Measurements from ENCODE around the gene ST14. TPM values are rescaled to one million over a fixed set of nuclear protein-coding genes. Genes with fewer than 3 reads are reported as not detected.

Gene ST14
- total RNA-seq, 1 donor from 2014 or later: 1.4 TPM

- Histone ChIP-seq H3K79me2 (ENCODE audit: low read depth) (no peaks in the 10 kb centered on the region), H3K9me3 (ENCODE audit: low read depth) (no peaks in the 10 kb centered on the region), H3K27me3 (peaks cover 55% of the 10 kb centered on the region), H3K9ac (no peak overlapping the region), H3F3A (ENCODE audit: low read depth) (peaks cover 9% of the 10 kb centered on the region), H3K36me3 (no peaks in the 10 kb centered on the region), H3K4me1 (peaks cover 14% of the 10 kb centered on the region), H3K27ac (no peak overlapping the region), H2AFZ (replicated peaks) (no peak overlapping the region), H3K4me2 (no peak overlapping the region), H4K20me1 (ENCODE audit: low read depth) (no peaks in the 10 kb centered on the region), H3K4me3 (no peak overlapping the region)
- Mint-ChIP-seq H3K36me3 (peaks cover 1% of the 10 kb centered on the region), H3K9me3 (no peaks in the 10 kb centered on the region), H3K4me1 (peaks cover 10% of the 10 kb centered on the region), H3K27me3 (ENCODE audit: insufficient read depth, low read depth) (peaks cover 33% of the 10 kb centered on the region), H3K27ac (no peak overlapping the region), H3K4me3 (no peak overlapping the region)
- TF ChIP-seq CTCF (IDR thresholded peaks at IDR 0.05) (no peak), EZH2 (IDR thresholded peaks at IDR 0.05) (no peak), EZH2phosphoT487 (IDR thresholded peaks at IDR 0.05) (no peak)
- DNase-seq (ENCODE audit: low spot score): no peak
Measured at GRCh38 chr11:130157101-130157500, 2.5 kb upstream of the ST14 start.

GRCh38 chr11:130157840-130158239 lies 1.7 kb upstream of the ST14 start:
- Histone ChIP-seq H3K27ac (no peak overlapping the region), H3K4me2 (no peak overlapping the region), H3K27me3 (peaks cover 63% of the 10 kb centered on the region), H4K20me1 (ENCODE audit: low read depth) (no peaks in the 10 kb centered on the region), H3K4me3 (no peak overlapping the region), H3K79me2 (ENCODE audit: low read depth) (no peaks in the 10 kb centered on the region), H3K9ac (no peak overlapping the region), H3K9me3 (ENCODE audit: low read depth) (no peaks in the 10 kb centered on the region), H3K4me1 (peaks cover 14% of the 10 kb centered on the region), H3K36me3 (no peaks in the 10 kb centered on the region), H3F3A (ENCODE audit: low read depth) (peaks cover 9% of the 10 kb centered on the region), H2AFZ (replicated peaks) (no peak overlapping the region)
- TF ChIP-seq EZH2 (IDR thresholded peaks at IDR 0.05) (no peak), EZH2phosphoT487 (IDR thresholded peaks at IDR 0.05) (no peak), CTCF (IDR thresholded peaks at IDR 0.05) (no peak)
- Mint-ChIP-seq H3K27me3 (ENCODE audit: insufficient read depth, low read depth) (peaks cover 36% of the 10 kb centered on the region), H3K27ac (no peak overlapping the region), H3K36me3 (no peaks in the 10 kb centered on the region), H3K9me3 (no peaks in the 10 kb centered on the region), H3K4me1 (peaks cover 10% of the 10 kb centered on the region), H3K4me3 (no peak overlapping the region)
- DNase-seq (ENCODE audit: low spot score): no peak

DNA sequence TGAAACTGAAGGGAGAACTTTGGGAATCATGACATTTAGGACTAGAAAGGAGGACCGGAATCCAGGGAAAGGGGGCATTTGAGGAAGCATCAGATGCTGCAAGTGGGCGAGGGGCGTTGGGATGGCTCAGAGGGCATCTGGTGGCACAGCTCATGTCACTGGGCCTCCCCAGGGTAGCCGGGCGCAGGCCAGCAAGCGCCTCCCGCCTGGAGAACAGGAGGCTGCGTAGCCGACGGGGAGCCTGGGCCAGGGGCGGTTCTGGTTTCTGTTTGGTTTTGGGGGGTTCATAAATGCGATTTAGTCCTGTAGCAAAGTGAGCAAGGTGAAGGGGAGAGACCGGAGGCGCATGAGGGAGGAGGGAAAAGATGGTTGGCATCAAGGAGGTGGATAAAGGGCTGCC lies 443 bp upstream of the ST14 start:
- H3K4me3 ChIP-seq: peak overlapping the region; percentile 47

More for the DNA sequence above, 443 bp upstream of the ST14 start:
- H3F3A ChIP-seq (ENCODE audit: low read depth): peaks cover 9% of the 10 kb centered on the region
- H3K4me2 ChIP-seq: peak overlapping the region; percentile 88
- no peaks in the 10 kb centered on the region for H3K79me2 ChIP-seq (ENCODE audit: low read depth)
- no peaks in the 10 kb centered on the region for H3K36me3 ChIP-seq
- TF ChIP-seq EZH2phosphoT487 (IDR thresholded peaks at IDR 0.05) (no peak), EZH2 (IDR thresholded peaks at IDR 0.05) (no peak), CTCF (IDR thresholded peaks at IDR 0.05) (no peak)
- H3K4me3 Mint-ChIP-seq: peak overlapping the region; percentile 68
- H3K36me3 Mint-ChIP-seq: no peaks in the 10 kb centered on the region
- H3K9ac ChIP-seq: no peak overlapping the region
- no peaks in the 10 kb centered on the region for H3K9me3 ChIP-seq (ENCODE audit: low read depth)
- H3K4me1 Mint-ChIP-seq: peaks cover 10% of the 10 kb centered on the region
- no peaks in the 10 kb centered on the region for H3K9me3 Mint-ChIP-seq
- H4K20me1 ChIP-seq (ENCODE audit: low read depth): no peaks in the 10 kb centered on the region
- H3K27me3 ChIP-seq: peaks cover 63% of the 10 kb centered on the region
- peaks cover 14% of the 10 kb centered on the region for H3K4me1 ChIP-seq
- peak overlapping the region; percentile 100 for H2AFZ ChIP-seq (replicated peaks)
- H3K27ac Mint-ChIP-seq: no peak overlapping the region
- H3K27me3 Mint-ChIP-seq (ENCODE audit: insufficient read depth, low read depth): peaks cover 42% of the 10 kb centered on the region
- DNase-seq (ENCODE audit: low spot score): no peak
- H3K27ac ChIP-seq: no peak overlapping the region
